ENCODE results near the gene PTPRN2. TPM values are rescaled to one million over a fixed set of nuclear protein-coding genes. Genes with fewer than 3 reads are reported as not detected.
A peak's percentile ranks its signal among the peaks of the same experiment; 100 is the strongest.
"Not testable (repeated sequence)": the region's sequence is repeated elsewhere in the genome, so short reads cannot be mapped to it uniquely, and the experiment has no call there.

Gene PTPRN2
- polyA plus RNA-seq, 6 donors from 2014 or later = 1.4 to 4.6 (median 3.8) TPM

DNA sequence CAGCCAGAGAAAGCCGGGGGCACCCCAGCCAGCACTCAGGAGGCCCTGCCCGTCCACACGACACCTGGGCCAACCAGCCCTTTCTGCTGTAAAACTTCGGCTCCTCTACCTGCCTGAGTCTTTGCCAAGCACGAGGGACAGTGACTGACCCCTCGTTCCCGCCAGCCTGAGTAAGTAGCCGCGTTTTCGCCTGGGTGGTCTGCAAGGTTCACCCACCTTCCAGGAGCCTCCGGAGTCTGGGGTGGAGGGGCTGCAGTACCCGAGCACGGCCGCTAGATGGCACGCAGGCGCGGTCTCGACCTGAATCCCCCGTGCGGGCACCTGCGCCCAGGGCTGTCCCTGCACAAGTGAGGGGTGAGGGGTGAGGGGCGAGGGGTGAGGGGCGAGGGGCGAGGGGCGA, 192.7 kb downstream of the PTPRN2 start:
- Mint-ChIP-seq H3K27ac (no peak overlapping the region), H3K9me3 (peaks cover 0 to 19% (median 11%) of the 10 kb centered on the region in 7 donors), H3K27me3 (peaks cover 0 to 4% (median 0%) of the 10 kb centered on the region in 3 donors), H3K4me1 (no peaks in the 10 kb centered on the region), H3K4me3 (no peak overlapping the region), H3K36me3 (peaks cover 0 to 11% of the 10 kb centered on the region in 2 donors)
- ATAC-seq (ENCODE audit: low read depth in 2 of 2) (no peak), DNase-seq (no peak)

DNA sequence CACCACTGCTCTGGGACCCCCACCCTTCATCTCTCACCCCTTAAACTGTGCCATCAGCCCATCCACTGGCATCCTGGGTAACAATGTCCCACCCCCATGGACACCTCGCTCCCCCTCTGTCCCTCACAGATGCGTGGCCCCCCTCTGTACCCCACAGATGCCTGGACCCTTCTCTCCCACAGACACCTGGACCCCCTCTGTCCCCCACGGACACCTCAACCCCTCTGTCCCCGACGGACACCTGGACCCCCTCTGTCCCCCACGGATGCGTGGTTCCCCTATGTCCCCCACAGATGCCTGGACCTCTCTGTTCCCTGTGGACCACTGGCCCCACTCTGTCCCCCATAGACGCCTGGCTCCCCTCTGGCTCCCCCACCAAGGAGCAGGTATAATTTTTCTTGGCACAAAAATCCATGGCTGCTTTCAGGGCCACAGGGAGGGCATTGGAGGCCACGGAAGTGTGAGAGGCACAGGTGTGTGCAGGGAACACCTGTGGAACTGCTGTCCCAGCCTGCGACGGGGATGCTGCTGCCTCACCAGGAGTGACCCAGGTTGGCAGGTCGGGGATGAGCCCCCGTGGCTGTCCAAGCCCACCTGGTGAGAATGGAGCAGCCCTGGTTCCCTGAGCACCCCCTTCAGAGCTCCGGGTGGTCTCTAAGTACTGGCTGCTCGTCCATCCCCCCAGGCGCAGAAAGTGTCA, 193.5 kb downstream of the PTPRN2 start:
- ATAC-seq (ENCODE audit: low read depth in 2 of 2) (no peak), DNase-seq (no peak)
- H3K27ac Mint-ChIP-seq = no peak overlapping the region
- H3K4me1 Mint-ChIP-seq = no peaks in the 10 kb centered on the region
- no peak overlapping the region for H3K4me3 Mint-ChIP-seq
- peaks cover 0 to 17% (median 8%) of the 10 kb centered on the region in 7 donors for H3K9me3 Mint-ChIP-seq
- peaks cover 0 to 4% (median 0%) of the 10 kb centered on the region in 3 donors for H3K27me3 Mint-ChIP-seq
- H3K36me3 Mint-ChIP-seq = peaks cover 0 to 9% of the 10 kb centered on the region in 2 donors

DNA sequence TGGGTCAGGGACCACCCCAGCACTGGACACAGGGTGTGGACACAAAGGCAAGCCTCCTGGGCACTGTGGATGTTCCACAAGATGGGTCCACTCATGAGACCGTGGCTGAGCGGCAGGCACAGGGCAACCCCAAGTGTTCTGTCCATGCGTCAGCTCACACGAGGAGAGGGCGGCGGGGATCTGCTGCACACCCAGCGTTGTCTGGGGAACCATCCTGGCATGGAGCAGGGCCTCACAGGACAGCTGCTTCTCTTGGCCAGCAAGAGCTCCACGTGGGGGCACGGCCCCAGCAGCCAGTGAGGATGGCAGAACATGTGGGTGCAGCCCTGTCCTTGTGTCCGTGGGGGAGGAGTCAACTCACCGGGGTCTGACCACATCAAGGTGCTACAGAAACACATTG, 195.4 kb downstream of the PTPRN2 start:
- peaks cover 0 to 4% (median 0%) of the 10 kb centered on the region in 3 donors for H3K27me3 Mint-ChIP-seq
- H3K9me3 Mint-ChIP-seq = peaks cover 0 to under 1% (median 0%) of the 10 kb centered on the region in 7 donors
- H3K27ac Mint-ChIP-seq = no peak overlapping the region
- H3K4me1 Mint-ChIP-seq = no peaks in the 10 kb centered on the region
- DNase-seq (no peak), ATAC-seq (ENCODE audit: low read depth in 2 of 2) (no peak)
- no peaks in the 10 kb centered on the region for H3K36me3 Mint-ChIP-seq
- no peak overlapping the region for H3K4me3 Mint-ChIP-seq

DNA sequence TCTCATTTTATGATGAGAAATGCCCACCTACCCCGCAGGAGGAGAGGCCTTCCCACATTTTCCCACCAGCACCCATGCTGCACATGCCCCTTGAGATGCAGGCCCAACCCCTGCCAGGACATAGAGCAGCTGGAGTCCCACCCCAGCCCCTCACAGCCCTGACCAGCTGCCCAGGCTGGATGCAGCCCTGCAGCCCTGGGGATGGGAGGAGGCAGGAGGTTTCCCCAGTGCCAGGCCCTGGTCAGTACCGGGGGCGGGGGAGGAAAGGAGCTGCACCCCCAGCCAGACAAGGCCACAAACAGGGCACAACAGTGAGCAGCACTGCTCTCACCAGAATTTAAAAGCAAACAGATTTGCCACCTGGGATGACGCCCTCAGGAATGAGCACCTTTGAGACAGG, 196.1 kb downstream of the PTPRN2 start:
- DNase-seq (no peak), ATAC-seq (ENCODE audit: low read depth in 2 of 2) (no peak)
- Mint-ChIP-seq H3K27me3 (peaks cover 0 to 4% (median 0%) of the 10 kb centered on the region in 3 donors), H3K36me3 (no peaks in the 10 kb centered on the region), H3K4me3 (no peak overlapping the region), H3K4me1 (no peaks in the 10 kb centered on the region), H3K9me3 (no peaks in the 10 kb centered on the region), H3K27ac (no peak overlapping the region)

DNA sequence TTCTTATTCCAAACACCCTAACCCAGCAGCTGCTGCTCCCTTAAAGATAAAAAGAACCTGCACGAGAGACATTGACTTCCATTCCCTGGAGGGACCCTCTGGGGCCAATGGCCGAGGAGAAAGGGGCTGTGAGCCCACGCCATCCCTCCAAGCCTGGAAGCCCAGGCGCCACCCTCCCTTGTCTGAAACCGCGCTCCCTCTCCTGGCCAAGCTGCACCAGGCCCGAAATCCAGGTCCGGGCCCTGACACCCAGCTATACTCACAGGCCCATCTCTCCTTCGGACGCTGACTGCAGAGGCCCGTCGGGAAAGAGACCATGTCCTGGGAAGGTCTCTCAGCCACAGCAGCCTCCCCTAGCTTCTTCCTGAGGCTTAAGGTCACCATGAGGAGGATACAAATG, 196.5 kb downstream of the PTPRN2 start:
- DNase-seq (no peak), ATAC-seq (ENCODE audit: low read depth in 2 of 2) (no peak)
- Mint-ChIP-seq H3K36me3 (no peaks in the 10 kb centered on the region), H3K9me3 (no peaks in the 10 kb centered on the region), H3K4me1 (no peaks in the 10 kb centered on the region), H3K27ac (no peak overlapping the region), H3K27me3 (peaks cover 0 to 4% (median 0%) of the 10 kb centered on the region in 3 donors), H3K4me3 (no peak overlapping the region)

DNA sequence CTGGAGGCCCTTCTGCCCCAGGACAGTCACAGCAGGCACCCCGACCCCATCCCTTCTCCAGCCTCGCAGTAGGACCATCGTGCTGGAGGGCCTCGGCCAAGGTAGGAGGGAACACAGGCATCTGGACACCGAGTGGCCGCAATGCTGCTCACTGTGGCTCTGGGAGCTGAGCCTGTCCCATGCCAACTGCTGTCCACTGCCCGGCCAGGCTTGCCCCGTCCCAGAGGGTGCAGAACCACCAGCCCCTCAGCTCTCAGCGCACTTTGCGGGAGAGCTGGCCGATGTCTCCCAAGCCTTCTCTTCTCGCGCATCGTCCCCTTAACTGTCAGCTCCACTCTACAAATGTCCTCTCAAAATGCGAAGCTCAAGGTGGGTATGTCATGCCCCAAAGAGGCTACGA, 197.2 kb downstream of the PTPRN2 start:
- DNase-seq (no peak), ATAC-seq (ENCODE audit: low read depth in 2 of 2) (no peak)
- Mint-ChIP-seq H3K4me3 (no peak overlapping the region), H3K9me3 (no peaks in the 10 kb centered on the region), H3K27me3 (peaks cover 0 to 4% (median 0%) of the 10 kb centered on the region in 3 donors), H3K36me3 (no peaks in the 10 kb centered on the region), H3K4me1 (no peaks in the 10 kb centered on the region), H3K27ac (no peak overlapping the region)

DNA sequence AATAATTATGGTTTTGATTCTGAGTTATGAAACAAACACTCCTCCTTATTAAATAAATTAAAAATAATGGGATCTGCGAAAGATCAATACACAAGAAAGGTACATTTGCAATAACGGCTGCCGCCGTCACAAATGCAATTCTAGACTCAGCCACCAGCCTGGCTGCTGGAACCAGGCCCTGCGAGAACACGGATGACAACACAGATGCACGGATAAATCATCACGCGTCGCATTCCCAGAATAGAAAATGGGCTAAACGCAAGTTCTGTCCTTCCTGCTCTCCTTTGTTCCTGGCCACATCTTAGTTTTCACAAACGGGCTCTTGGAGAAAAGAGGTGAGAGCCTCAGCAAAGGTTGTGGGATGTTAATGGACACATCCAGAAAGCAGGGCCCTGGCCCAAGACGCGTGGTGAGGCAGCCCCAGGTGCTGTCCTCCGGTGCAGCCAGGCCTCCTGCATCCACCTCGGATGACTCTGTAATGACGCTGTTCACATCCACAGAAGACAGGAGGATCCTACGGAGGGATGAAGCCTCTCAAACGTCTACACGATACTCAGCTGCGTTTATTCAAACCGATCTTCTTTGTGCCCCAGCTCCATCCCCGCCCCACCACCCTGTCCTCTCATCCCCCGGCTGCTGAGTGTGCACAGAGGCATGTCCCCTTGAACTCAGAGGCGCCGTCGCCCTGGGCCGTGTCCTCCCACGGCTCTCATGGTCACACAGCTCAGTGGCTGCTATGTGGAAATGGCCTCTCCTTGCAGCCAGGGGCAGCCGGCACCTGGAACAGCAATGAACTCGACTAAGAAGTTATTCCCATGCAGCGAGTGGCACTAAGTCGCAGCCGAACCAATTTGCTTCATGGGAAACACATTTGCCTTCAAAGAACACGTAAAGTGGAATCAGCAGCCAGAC, 197.9 kb downstream of the PTPRN2 start:
- Mint-ChIP-seq H3K4me1 (no peaks in the 10 kb centered on the region), H3K36me3 (no peaks in the 10 kb centered on the region), H3K9me3 (no peaks in the 10 kb centered on the region), H3K4me3 (no peak overlapping the region), H3K27me3 (peaks cover 0 to 4% (median 0%) of the 10 kb centered on the region in 3 donors), H3K27ac (no peak overlapping the region)
- ATAC-seq (ENCODE audit: low read depth in 2 of 2) (no peak), DNase-seq (no peak)

DNA sequence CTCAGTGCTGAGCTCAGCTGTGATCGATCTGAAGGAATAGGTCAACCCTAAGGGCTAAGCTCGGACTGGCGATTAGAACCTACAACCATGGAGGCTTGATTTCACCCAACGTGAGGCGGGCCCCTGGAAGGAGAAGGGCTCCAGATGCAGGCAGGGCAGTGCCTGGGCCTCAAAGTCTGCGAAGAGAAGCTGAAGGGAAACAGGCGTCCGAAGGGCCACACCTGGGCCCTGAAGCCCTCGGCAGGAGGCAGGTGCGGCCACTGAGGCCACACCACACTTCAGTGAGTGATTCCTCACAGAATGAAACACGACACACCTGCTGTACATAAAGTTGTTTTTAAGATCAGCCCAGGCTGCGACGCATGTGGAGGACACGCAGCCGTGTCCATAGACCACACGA, 198.7 kb downstream of the PTPRN2 start:
- no peaks in the 10 kb centered on the region for H3K36me3 Mint-ChIP-seq
- H3K4me3 Mint-ChIP-seq = no peak overlapping the region
- H3K4me1 Mint-ChIP-seq = no peaks in the 10 kb centered on the region
- no peak for DNase-seq
- peaks cover 0 to 4% (median 0%) of the 10 kb centered on the region in 3 donors for H3K27me3 Mint-ChIP-seq
- no peak for ATAC-seq (ENCODE audit: low read depth in 2 of 2)
- no peak overlapping the region for H3K27ac Mint-ChIP-seq
- H3K9me3 Mint-ChIP-seq = peaks cover 0 to 3% (median 0%) of the 10 kb centered on the region in 7 donors

DNA sequence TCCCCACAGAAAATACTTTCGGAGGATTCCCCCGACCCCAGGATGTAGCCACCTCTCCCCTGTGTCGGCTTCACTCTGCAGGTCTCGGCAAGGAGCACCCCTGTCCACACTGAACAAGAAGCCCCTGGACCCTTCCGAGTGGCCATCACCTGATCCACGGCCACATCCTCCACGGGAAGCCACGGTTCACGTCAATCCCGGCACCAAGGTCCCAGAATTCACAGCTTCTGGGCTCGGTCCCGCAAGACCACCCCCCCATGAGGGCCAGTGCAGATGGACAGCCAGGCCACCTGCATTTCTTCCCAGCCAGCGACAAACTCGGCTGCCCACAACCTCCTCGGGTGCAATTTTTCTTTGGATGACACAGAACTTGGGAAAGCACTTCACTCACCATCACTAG, 199.6 kb downstream of the PTPRN2 start:
- DNase-seq = no peak
- no peak overlapping the region for H3K4me3 Mint-ChIP-seq
- H3K27me3 Mint-ChIP-seq = peaks cover 0 to under 1% (median 0%) of the 10 kb centered on the region in 3 donors
- no peaks in the 10 kb centered on the region for H3K36me3 Mint-ChIP-seq
- no peak overlapping the region for H3K27ac Mint-ChIP-seq
- no peak for ATAC-seq (ENCODE audit: low read depth in 2 of 2)
- peaks cover 0 to 4% (median 0%) of the 10 kb centered on the region in 7 donors for H3K9me3 Mint-ChIP-seq
- H3K4me1 Mint-ChIP-seq = no peaks in the 10 kb centered on the region

DNA sequence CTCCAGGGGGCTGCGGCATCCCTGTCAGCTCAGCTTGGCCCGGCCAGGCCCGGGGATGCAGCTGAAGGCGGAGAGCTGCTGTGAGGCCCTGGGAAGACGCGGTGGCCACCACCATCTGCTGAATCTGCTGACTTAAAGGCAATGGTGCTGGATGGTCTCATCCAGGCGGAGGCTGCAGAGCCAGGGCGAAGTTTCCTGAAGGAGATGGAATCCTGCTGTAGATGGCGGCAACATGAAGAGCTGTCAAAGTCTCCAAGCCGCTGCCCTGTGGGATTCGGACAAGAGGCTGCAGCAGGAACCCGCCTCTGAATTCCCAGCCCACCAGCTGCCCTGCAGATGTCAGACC, 200.1 kb downstream of the PTPRN2 start:
- H3K27ac Mint-ChIP-seq = no peak overlapping the region
- peaks cover 0 to 4% (median under 1%) of the 10 kb centered on the region in 7 donors for H3K9me3 Mint-ChIP-seq
- ATAC-seq (ENCODE audit: low read depth in 2 of 2) = no peak
- no peak for DNase-seq
- H3K4me3 Mint-ChIP-seq = no peak overlapping the region
- no peaks in the 10 kb centered on the region for H3K27me3 Mint-ChIP-seq
- H3K4me1 Mint-ChIP-seq = no peaks in the 10 kb centered on the region
- no peaks in the 10 kb centered on the region for H3K36me3 Mint-ChIP-seq

DNA sequence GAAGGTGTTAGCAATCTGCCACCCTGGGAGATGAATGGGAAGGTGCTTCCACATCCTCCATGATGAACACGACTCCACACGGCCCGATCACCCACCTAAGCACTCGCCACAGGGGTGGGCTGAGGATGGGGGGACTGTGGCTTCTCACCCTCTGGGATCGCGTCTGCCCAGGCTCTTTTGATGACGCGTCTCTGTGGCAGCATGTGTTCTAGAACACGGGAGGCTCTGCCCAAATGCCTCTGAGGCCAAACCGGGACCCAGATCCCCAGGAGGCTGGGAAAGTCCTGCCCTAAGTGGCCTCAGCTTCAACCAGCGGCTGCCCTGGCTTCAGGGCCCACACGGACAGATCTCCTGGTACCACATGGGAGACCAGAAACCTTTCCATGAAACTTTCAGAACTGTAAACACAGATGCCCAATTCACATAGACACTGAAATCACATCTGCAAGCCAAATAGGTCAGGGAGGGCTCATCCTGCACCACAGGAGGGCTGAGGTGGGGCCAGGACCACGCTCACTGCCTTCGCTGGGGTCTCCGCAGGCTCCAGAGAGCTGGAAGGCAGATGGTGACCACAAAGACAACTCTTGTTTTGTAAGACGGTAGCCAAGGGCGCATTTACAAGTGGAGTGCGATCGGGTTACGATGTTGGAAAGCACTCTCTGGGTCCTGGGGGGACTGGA, 200.6 kb downstream of the PTPRN2 start:
- H3K27ac Mint-ChIP-seq = peak overlapping the region in 1 of 6 donors; percentile 83
- H3K9me3 Mint-ChIP-seq = peaks cover 0 to 7% (median 3%) of the 10 kb centered on the region in 7 donors
- H3K4me3 Mint-ChIP-seq = no peak overlapping the region
- ATAC-seq (ENCODE audit: low read depth in 2 of 2) = no peak
- H3K36me3 Mint-ChIP-seq = no peaks in the 10 kb centered on the region
- H3K27me3 Mint-ChIP-seq = no peaks in the 10 kb centered on the region
- DNase-seq = no peak
- no peaks in the 10 kb centered on the region for H3K4me1 Mint-ChIP-seq

DNA sequence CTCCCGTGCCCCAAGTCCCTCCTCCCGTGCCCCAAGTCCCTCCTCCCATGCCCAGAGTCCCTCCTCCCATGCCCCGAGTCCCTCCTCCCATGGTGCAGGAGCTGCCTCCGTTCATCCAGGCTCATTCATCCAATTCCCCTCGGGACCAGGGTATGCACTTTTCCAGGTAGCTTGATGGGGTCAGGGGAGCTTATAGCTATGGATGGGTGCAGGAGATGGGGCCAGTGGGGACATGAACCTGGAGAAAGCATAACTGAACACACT, 201.3 kb downstream of the PTPRN2 start:
- H3K4me1 Mint-ChIP-seq = no peaks in the 10 kb centered on the region
- H3K27ac Mint-ChIP-seq = no peak overlapping the region
- H3K9me3 Mint-ChIP-seq = peaks cover 0 to 13% (median 8%) of the 10 kb centered on the region in 7 donors
- H3K4me3 Mint-ChIP-seq = no peak overlapping the region
- ATAC-seq (ENCODE audit: low read depth in 2 of 2) (no peak), DNase-seq (no peak)
- H3K27me3 Mint-ChIP-seq = no peaks in the 10 kb centered on the region
- no peaks in the 10 kb centered on the region for H3K36me3 Mint-ChIP-seq

DNA sequence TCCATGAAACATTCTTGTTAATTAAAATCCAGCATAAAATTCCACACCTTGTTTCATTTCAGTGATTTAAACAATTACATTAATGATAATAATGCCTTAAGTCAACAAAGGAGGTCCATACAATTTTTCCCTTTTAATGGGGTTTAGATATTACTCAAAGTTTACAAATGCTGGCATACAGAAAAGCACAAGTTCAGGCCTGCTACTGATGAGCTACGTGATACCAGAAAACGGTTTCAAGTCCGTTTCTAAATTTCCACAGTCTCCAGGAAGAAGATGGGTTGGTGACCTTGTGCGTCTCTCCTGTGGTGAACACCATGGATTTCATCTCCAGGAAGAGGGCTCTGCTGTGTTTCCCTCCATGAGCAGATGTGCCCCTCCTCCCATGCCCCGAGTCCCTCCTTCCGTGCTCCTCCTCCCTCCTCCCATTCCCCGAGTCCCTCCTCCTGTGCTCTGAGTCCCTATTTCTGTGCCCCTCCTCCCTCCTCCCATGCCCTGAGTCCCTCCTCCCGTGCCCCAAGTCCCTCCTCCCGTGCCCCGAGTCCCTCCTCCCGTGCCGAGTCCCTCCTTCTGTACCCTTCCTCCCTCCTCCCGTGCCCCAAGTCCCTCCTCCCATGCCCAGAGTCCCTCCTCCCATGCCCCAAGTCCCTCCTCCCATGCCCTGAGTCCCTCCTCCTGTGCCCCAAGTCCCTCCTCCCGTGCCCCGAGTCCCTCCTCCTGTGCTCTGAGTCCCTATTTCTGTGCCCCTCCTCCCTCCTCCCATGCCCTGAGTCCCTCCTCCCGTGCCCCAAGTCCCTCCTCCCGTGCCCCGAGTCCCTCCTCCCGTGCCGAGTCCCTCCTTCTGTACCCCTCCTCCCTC, 201.9 kb downstream of the PTPRN2 start:
- H3K27me3 Mint-ChIP-seq; DNase-seq; H3K4me1 Mint-ChIP-seq; H3K27ac Mint-ChIP-seq; H3K36me3 Mint-ChIP-seq; ATAC-seq (ENCODE audit: low read depth in 2 of 2); H3K4me3 Mint-ChIP-seq: not testable (repeated sequence)
- peaks cover 0 to 18% (median 13%) of the 10 kb centered on the region in 7 donors for H3K9me3 Mint-ChIP-seq
